ENCODE results near the gene GPR55.

Gene GPR55

DNA sequence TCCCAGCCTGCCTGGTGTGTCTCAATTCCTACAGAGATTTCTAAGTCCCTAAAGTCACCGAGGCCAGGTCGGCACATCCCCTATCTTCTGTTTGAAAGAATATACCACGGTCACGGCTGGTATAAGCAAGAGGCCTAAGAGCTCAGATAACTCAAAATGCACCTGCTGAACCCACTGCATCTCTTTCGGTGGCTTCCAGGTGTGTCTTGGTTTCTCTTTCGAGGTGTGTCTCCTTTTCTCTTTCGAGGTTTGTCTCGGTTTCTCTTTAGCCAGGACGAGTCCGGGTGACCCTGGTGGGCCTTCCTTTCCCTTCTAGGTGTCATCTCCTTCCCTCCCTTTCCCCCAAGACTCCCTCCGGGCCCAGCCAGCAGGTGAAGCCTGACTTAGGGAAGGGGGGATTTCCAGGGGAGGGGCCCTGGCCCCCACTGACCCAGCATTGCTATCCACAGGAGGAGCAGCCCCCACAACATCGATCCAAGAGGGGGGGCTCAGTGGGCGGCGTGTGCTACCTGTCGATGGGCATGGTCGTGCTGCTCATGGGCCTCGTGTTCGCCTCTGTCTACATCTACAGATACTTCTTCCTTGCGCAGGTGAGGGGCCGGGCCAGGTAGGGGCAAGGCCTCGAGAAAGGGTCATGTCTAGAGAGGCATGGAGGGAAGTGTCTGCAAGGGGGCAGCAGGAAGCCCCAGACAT, 51.9 kb downstream of the GPR55 start:
- no peaks in the 10 kb centered on the region for H3K9me3 ChIP-seq (ENCODE audit: control insufficient read depth, low read length)
- 90 to 91% methylated on average over 21 of the region's 21 CpGs for WGBS, 2 experiments
- H3K27ac ChIP-seq (ENCODE audit: insufficient read depth, low read depth, low read length, poor library complexity, severe bottlenecking): no peak overlapping the region
- H3K4me1 ChIP-seq (ENCODE audit: control insufficient read depth, insufficient read depth, low read length): peaks cover 36% of the 10 kb centered on the region
- no peaks in the 10 kb centered on the region for H3K27me3 ChIP-seq (ENCODE audit: control insufficient read depth, insufficient read depth, low read length, poor library complexity, severe bottlenecking)
- H3K4me3 ChIP-seq (ENCODE audit: insufficient read depth, low read depth, low read length): no peak overlapping the region
- peaks cover 4% of the 10 kb centered on the region for H3K36me3 ChIP-seq (ENCODE audit: control insufficient read depth, insufficient read depth, low read length)

DNA sequence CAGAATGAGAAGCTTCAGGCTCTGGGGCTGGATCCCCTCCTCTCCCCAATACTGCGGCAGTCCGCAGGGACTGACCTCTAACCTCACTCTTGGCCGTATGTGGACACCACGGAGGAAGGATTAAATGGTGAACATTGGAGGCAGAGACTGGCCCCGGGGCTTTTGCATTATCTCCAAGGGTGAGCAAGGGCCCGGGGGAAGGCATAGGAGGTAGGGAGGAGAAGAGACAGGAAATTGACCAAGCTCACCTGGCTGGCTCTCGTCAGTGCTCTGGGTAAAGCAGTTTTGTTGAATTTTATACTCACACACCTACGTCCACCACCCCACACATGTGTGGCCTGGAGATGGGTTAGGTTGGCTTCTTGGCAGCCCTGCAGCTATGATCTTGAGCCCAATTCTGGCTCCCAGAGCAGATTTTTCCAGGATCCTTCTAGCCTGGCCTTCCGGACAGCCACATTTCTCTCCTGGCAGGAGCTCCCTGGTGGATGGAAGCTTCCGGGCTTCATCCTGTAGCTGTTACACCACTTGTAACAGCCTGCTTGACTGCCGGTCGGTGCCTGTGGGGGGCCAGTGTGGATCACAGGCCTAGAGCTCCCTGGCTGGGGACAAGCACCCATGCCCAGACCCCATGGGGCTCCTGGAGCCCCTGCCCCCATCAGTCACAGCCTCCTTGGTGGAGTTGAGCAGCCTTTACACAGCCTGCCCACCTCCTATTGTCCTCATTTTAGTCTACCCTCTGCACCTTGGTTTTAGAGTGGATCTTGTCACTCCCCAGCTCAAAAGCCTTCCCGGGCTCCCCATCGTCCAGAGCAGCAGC, 52.7 kb downstream of the GPR55 start:
- H3K4me1 ChIP-seq (ENCODE audit: control insufficient read depth, insufficient read depth, low read length): peaks cover 37% of the 10 kb centered on the region
- no peaks in the 10 kb centered on the region for H3K9me3 ChIP-seq (ENCODE audit: control insufficient read depth, low read length)
- 89 to 91% methylated on average over 14 of the region's 14 CpGs for WGBS, 2 experiments
- no peaks in the 10 kb centered on the region for H3K27me3 ChIP-seq (ENCODE audit: control insufficient read depth, insufficient read depth, low read length, poor library complexity, severe bottlenecking)
- H3K4me3 ChIP-seq (ENCODE audit: insufficient read depth, low read depth, low read length): no peak overlapping the region
- peaks cover 4% of the 10 kb centered on the region for H3K36me3 ChIP-seq (ENCODE audit: control insufficient read depth, insufficient read depth, low read length)
- no peak overlapping the region for H3K27ac ChIP-seq (ENCODE audit: insufficient read depth, low read depth, low read length, poor library complexity, severe bottlenecking)

DNA sequence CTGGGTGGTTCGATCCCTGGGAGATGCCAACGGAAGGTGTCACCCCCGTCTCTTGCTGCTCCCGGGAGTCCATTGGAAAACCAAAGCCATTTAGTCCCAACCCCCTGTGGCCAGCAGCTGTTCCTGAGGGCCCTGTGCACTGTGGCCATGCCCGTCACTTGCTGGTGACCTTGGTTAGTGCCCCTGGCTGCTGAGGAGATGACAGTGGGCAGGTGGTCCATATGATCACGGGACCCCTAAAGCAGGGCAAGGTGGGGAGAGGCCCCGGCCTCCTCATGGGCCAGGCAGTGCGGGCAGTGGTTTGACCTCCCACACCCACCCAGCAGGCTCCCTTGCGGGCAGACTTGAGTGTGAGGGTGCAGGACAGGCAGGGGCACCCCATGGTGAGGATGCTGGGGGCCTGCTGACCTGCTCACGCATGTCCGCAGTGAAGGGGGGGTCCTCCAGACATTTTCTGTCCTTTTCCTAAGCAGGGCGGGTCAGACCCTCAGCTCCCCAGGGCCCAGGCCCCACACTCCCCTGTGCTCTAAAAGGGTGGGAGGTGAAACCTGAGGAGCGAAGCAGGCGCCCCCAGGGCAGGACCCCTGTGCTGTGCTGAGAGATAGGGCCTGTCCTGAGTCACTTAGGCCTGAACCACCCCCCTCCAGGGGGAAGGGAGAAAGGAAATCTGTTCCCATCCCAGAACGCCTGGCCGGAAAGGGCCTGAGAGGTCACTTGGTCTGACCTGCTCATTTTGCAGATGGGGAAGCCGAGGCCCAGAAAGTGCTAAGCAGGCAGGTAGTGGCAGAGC, 53.5 kb downstream of the GPR55 start:
- no peaks in the 10 kb centered on the region for H3K36me3 ChIP-seq (ENCODE audit: control insufficient read depth, insufficient read depth, low read length)
- 80 to 82% methylated on average over 17 of the region's 17 CpGs for WGBS, 2 experiments
- no peak overlapping the region for H3K27ac ChIP-seq (ENCODE audit: insufficient read depth, low read depth, low read length, poor library complexity, severe bottlenecking)
- H3K4me1 ChIP-seq (ENCODE audit: control insufficient read depth, insufficient read depth, low read length): peaks cover 43% of the 10 kb centered on the region
- H3K4me3 ChIP-seq (ENCODE audit: insufficient read depth, low read depth, low read length): no peak overlapping the region
- no peaks in the 10 kb centered on the region for H3K9me3 ChIP-seq (ENCODE audit: control insufficient read depth, low read length)
- H3K27me3 ChIP-seq (ENCODE audit: control insufficient read depth, insufficient read depth, low read length, poor library complexity, severe bottlenecking): no peaks in the 10 kb centered on the region

DNA sequence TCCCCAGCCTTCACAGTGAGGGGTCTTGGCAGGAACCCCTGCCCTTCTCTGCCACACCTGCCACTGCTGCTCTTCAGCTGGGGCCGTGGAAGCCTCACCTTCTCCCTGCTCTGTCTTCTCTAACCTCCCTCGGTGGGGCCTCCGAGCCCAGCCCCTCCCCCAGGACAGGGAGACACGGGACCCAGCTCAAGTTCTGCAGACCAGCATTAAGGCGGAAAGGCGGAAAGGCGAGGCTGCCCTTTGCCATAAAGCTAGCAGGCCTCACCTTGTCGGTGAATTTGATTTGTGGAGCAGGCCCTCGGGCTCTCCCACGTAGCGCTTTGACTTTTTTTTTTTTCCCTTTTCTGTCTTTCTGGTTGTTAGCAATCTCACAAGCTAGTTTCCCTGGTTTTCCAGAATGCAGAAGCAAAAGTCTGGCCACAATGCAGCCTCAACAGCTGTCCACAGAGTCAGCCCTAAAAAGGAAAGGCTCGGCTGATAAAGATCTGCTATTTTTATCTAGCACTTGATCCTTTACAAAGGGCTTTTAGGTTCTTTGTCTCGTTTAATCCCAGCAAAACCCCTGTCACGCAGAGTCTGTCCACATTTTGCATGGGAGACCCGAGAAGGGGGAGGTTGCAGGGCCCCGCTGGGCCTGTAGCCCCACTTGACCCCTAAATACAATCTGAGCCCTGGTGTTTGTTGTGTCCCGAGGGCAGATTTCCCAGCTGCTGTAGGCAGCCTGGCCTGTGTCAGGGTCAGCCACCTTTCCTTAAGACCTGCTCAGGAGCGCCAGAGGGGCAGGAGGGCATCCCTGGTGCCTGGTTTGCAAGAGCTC, 54.3 kb downstream of the GPR55 start:
- no peaks in the 10 kb centered on the region for H3K36me3 ChIP-seq (ENCODE audit: control insufficient read depth, insufficient read depth, low read length)
- no peaks in the 10 kb centered on the region for H3K9me3 ChIP-seq (ENCODE audit: control insufficient read depth, low read length)
- no peaks in the 10 kb centered on the region for H3K27me3 ChIP-seq (ENCODE audit: control insufficient read depth, insufficient read depth, low read length, poor library complexity, severe bottlenecking)
- H3K27ac ChIP-seq (ENCODE audit: insufficient read depth, low read depth, low read length, poor library complexity, severe bottlenecking): peak overlapping the region; percentile 67
- H3K4me3 ChIP-seq (ENCODE audit: insufficient read depth, low read depth, low read length): no peak overlapping the region
- WGBS, 2 experiments: 59 to 63% methylated on average over 18 of the region's 18 CpGs
- peaks cover 50% of the 10 kb centered on the region for H3K4me1 ChIP-seq (ENCODE audit: control insufficient read depth, insufficient read depth, low read length)

DNA sequence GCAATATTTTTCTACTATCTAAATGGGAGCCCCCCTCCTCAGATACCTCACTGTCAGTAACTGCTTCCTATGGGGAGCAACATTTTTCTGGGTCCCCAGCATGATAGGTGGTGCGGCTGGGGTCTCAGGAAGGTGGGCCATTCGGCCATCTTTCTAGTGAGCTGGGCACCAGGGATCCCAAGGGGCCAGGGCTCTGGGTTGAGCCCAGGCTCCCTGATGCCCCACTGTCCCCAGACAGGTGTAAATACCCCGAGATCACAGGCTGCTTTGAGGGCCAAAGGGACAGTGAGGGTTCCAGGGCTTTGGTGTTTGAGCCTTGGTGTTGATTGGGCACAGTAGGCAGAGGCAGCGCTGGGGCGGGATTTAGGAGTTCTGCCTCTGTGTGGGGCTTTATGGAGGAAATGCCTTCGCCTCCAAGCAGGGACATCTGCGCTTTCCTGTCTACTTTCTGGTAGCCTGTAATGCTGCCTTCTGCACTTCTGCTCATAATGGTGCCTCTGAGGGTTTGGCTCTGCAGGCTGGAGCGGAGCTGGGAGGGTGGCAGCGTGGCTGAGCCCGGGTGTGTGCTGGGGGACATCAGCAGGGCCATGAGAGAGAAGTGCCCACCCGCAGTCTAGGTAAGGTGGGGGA, 55.0 kb downstream of the GPR55 start:
- no peak overlapping the region for H3K4me3 ChIP-seq (ENCODE audit: insufficient read depth, low read depth, low read length)
- H3K27ac ChIP-seq (ENCODE audit: insufficient read depth, low read depth, low read length, poor library complexity, severe bottlenecking): peak overlapping the region; percentile 67
- no peaks in the 10 kb centered on the region for H3K9me3 ChIP-seq (ENCODE audit: control insufficient read depth, low read length)
- H3K27me3 ChIP-seq (ENCODE audit: control insufficient read depth, insufficient read depth, low read length, poor library complexity, severe bottlenecking): no peaks in the 10 kb centered on the region
- H3K36me3 ChIP-seq (ENCODE audit: control insufficient read depth, insufficient read depth, low read length): no peaks in the 10 kb centered on the region
- H3K4me1 ChIP-seq (ENCODE audit: control insufficient read depth, insufficient read depth, low read length): peaks cover 50% of the 10 kb centered on the region
- 86 to 88% methylated on average over 11 of the region's 11 CpGs for WGBS, 2 experiments

DNA sequence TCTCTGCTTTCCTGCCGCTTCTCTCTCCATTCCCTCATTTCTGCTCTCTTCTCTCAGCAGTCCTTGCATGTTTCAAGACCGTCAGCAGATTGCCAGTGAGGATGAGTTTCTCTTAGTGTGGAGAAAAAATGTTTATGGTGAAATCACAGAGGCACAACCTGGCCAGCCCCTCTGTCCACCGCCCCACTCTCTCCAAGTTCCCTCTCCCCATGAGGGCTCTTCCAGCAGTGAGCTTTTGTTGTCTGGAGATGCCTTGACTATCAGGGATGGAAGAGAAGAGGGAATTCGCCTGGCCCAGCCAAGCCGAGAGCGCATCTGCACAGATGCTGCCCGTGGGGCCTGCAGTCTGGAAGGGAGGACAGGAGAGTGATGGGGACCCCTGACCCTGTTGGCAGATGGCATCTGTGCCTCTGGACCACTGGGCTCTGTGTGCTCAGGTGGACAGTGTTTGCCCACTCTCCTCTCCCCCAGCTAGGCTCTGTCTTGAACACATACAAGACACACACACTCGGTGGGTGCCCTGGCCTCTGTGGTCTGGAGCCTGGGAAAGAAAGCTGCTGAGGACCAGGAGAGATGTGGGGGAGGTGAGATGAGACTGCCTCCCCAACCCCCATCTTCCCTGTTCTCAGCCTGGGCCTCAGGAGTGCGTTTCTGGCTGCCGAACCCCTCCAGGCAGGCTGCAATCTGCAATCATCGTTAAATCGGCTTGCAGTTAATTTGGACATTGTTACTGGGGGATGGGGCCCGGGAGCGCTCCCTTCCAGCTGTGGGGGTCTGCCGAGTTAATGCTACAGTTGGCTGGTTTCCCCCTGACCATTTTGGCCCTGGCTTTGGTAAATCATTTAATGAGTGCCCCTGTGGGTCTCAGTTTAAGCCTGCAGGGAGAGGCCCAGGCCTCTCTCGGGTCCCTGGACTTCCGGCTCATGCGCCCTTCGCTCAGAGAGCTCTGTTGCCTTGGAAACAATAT, 55.8 kb downstream of the GPR55 start:
- H3K27me3 ChIP-seq (ENCODE audit: control insufficient read depth, insufficient read depth, low read length, poor library complexity, severe bottlenecking): peaks cover 3% of the 10 kb centered on the region
- no peaks in the 10 kb centered on the region for H3K9me3 ChIP-seq (ENCODE audit: control insufficient read depth, low read length)
- H3K4me1 ChIP-seq (ENCODE audit: control insufficient read depth, insufficient read depth, low read length): peaks cover 50% of the 10 kb centered on the region
- peak overlapping the region; percentile 20 for H3K4me3 ChIP-seq (ENCODE audit: insufficient read depth, low read depth, low read length)
- no peaks in the 10 kb centered on the region for H3K36me3 ChIP-seq (ENCODE audit: control insufficient read depth, insufficient read depth, low read length)
- H3K27ac ChIP-seq (ENCODE audit: insufficient read depth, low read depth, low read length, poor library complexity, severe bottlenecking): peak overlapping the region; percentile 56
- 36% methylated on average over 18 of the region's 19 CpGs for WGBS, 2 experiments

DNA sequence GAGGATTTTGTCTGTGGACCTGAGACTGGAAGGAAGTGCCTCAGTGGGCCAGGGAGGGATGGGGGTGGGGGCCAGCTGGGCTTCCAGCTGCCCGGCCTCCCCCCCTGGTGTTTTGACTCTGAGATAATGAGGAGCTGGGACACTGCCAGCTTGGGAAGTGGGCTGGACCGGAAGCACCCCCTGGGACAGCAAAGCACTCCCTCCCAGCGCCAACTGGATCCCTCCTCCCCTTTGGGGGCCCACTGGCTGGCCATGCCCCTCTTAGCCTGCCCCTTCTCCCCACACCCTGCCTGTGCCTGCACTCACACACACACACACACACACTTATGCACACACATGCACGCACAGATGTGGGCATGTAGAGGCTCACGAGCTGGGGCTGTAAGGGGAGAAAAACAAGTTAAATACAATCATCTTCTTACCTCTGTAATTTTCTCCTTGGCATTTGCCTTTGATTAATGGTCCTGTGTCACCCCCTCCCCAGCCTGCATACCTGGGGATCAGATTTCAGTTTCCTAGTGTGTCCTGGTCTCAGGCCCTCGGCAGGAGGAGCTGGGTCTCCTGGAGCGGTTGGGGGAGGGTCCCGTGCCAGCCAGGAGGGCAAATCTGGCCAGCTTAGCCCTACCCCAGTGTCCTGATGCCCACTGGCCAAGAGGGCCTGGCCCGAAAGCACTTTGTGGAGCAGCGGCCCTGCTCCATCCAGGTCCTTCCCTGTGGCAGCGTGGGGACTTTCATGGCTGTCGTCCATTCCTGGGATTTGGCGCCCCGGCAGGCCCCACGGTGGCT, 56.7 kb downstream of the GPR55 start:
- H3K27ac ChIP-seq (ENCODE audit: insufficient read depth, low read depth, low read length, poor library complexity, severe bottlenecking): no peak overlapping the region
- no peak overlapping the region for H3K4me3 ChIP-seq (ENCODE audit: insufficient read depth, low read depth, low read length)

DNA sequence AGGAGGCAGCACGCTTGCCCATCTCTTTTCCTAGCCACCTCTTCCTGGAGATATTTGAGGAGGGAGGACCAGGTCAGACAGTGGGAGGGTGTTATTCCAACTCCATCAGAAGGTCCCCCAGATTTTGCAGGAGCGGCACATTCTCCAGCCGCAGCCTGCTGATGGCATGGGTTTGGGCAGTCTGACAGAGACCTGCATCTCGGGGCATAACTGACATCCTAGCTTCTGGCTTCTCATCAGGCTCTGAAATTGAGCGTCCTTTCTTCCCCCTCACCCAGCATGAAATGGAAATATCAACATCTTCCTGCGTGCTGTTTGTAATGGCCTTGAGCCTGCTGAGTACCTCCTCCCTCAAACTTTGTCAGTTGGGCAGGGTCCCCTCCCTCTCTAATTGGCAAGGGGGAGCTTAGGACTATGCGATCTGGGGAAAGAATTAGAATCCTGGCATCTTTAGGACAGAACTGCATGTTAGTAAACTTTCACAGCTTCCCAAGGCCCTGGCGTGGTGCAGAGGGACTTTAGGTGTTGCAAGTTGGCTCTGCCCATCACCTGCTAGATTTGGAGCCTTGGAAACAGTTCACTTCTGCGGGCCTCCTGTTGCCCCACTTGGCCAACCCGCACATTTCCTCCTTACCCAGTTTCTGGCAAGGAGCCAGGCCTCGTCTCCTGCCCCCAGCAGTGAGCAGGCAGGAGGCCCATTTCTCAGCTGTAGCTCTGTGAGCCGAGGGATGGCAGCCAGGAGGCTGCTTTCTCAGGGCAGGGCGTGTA, 58.1 kb downstream of the GPR55 start:
- H3K27ac ChIP-seq (ENCODE audit: insufficient read depth, low read depth, low read length, poor library complexity, severe bottlenecking): no peak overlapping the region
- no peaks in the 10 kb centered on the region for H3K9me3 ChIP-seq (ENCODE audit: control insufficient read depth, low read length)
- H3K27me3 ChIP-seq (ENCODE audit: control insufficient read depth, insufficient read depth, low read length, poor library complexity, severe bottlenecking): peaks cover 14% of the 10 kb centered on the region
- H3K4me1 ChIP-seq (ENCODE audit: control insufficient read depth, insufficient read depth, low read length): peaks cover 51% of the 10 kb centered on the region
- 39 to 45% methylated on average over 13 of the region's 13 CpGs for WGBS, 2 experiments
- no peak overlapping the region for H3K4me3 ChIP-seq (ENCODE audit: insufficient read depth, low read depth, low read length)
- H3K36me3 ChIP-seq (ENCODE audit: control insufficient read depth, insufficient read depth, low read length): no peaks in the 10 kb centered on the region

More for the DNA sequence above, 56.7 kb downstream of the GPR55 start:
- Histone ChIP-seq H3K27me3 (ENCODE audit: control insufficient read depth, insufficient read depth, low read length, poor library complexity, severe bottlenecking) (peaks cover 12% of the 10 kb centered on the region), H3K9me3 (ENCODE audit: control insufficient read depth, low read length) (no peaks in the 10 kb centered on the region), H3K36me3 (ENCODE audit: control insufficient read depth, insufficient read depth, low read length) (no peaks in the 10 kb centered on the region), H3K4me1 (ENCODE audit: control insufficient read depth, insufficient read depth, low read length) (peaks cover 50% of the 10 kb centered on the region)
- 13 to 17% methylated on average over 15 of the region's 15 CpGs for WGBS, 2 experiments
